Bronchial epithelial cell (primary cell): ENCODE measurements around the gene THSD4. TPM values are rescaled to one million over a fixed set of nuclear protein-coding genes. Genes with fewer than 3 reads are reported as not detected.

Experiments
- DNase-seq: peaks from one replicate; pipeline ENCODE4 v3.0.0-alpha.2; 2010; ENCODE audit warnings: low read depth
- FAIRE-seq: peaks from 2 replicates; lab custom pipeline; 2011; peaks lifted over from hg19 to GRCh38; lab: Jason Lieb, UNC
- H3K27me3 ChIP-seq: 2 replicates; pipeline ENCODE4 v1.5.1; 2011; ENCODE audit warnings: low read length; ENCODE audit not compliant: control insufficient read depth, insufficient read depth
- H3K36me3 ChIP-seq: 2 replicates; pipeline ENCODE4 v1.5.1; 2011; ENCODE audit warnings: low read length; ENCODE audit not compliant: control insufficient read depth, insufficient read depth
- H3K4me3 ChIP-seq: 2 replicates; pipeline ENCODE4 v1.5.1; 2011; ENCODE audit warnings: mild to moderate bottlenecking, low read depth, low read length, control low read depth
- total RNA-seq: library from RNA; depleted of rRNA; stranded (reverse); fragments of >200 nt; gene quantifications from 2 replicates; pipeline ENCODE4 v1.2.1, GENCODE V29; 2014
- TF ChIP-seq, protein P1 (sequence below): IDR thresholded peaks from 2 replicates; pipeline ENCODE4 v1.5.1; 2011; ENCODE audit warnings: mild to moderate bottlenecking, moderate library complexity, low read length, control low read depth, inconsistent platforms; ENCODE audit not compliant: insufficient read depth, severe bottlenecking

Gene THSD4
- total RNA-seq, 1 donor from 2014 or later, result 14.5 TPM

DNA sequence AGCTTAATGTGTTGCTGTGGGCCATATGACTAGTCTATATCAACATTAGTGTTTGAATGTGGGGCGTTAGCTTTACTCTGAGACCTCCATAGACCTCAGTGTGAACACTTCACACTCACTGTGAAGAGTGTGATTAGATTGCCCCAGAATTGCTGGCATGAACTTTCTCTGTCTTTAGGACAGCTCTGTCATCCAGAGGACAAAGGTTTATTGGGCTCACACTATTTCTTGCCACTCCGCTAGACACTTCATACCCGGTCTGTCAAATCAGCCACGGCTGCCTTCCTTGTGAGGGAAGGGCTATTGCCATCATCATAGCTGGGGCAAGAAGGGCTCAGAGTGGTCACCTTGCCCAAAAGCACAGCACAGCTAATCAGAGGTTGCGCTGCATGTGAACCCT lies 378.3 kb downstream of the THSD4 start:
- Histone ChIP-seq H3K27me3 (no peaks in the 10 kb centered on the region), H3K4me3 (no peak overlapping the region), H3K36me3 (no peaks in the 10 kb centered on the region)
- TF ChIP-seq, protein P1, sequence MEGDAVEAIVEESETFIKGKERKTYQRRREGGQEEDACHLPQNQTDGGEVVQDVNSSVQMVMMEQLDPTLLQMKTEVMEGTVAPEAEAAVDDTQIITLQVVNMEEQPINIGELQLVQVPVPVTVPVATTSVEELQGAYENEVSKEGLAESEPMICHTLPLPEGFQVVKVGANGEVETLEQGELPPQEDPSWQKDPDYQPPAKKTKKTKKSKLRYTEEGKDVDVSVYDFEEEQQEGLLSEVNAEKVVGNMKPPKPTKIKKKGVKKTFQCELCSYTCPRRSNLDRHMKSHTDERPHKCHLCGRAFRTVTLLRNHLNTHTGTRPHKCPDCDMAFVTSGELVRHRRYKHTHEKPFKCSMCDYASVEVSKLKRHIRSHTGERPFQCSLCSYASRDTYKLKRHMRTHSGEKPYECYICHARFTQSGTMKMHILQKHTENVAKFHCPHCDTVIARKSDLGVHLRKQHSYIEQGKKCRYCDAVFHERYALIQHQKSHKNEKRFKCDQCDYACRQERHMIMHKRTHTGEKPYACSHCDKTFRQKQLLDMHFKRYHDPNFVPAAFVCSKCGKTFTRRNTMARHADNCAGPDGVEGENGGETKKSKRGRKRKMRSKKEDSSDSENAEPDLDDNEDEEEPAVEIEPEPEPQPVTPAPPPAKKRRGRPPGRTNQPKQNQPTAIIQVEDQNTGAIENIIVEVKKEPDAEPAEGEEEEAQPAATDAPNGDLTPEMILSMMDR, result no peak
- peak; percentile 55 for FAIRE-seq
- DNase-seq, result no peak

DNA sequence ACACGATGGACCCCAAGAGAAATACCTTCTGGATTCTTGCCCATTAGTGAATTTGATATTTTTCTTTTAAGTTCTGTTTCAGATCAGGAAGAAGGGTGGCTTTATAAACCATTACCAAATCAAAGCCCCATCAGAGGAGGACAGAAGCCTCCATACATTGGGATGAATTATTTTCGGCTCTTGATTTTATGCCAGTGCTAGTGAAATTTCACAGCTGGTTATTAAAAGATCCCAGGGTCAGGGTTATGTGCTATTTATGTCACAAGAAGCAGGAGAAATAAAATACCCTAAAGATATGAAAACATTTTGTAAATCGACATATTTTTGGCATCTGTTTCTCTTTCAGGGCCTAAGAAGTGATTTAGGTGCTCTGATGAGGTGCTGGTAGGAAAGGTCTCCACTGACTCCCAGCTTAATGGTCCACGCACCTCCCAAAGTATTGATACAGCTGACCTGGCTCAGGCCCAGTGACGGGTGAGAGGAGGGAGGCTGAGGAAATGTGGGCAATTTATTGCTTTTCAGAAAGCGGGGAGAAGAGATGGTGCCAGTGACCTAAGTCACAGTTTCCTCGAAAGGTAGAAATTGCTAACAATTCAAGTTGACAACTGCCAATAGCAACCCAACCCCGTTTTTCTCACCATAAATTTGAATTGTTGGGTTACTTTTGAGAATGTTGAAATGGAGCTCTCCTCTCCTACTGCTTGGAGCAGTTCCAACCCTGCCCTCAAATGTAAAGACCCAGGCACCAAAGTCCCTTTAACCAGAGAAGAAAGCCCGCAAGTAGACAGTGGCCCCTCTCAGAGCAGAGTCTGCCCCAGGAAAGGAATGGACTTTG lies 379.5 kb downstream of the THSD4 start:
- H3K36me3 ChIP-seq, result no peaks in the 10 kb centered on the region
- DNase-seq (no peak), FAIRE-seq (no peak)
- H3K27me3 ChIP-seq, result no peaks in the 10 kb centered on the region
- no peak overlapping the region for H3K4me3 ChIP-seq
- TF ChIP-seq, protein P1, result no peak

DNA sequence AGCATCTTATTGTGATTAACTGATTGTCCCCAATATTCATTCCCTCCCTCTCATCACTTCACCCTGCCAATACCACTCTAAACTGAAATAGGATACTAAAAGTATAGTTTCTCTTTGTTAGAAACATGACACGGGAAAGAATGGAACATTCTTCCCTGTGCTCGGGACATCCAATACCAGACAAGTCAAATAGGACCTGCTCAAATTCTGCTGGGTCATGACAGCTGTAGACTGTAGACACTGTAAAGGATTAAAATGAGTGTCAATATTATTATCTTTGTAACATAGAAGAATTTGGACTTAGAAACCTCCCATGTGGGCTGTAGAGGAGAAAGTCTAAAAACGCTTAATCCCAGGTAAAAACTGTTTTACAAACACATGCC lies 380.1 kb downstream of the THSD4 start:
- TF ChIP-seq, protein P1, result no peak
- no peak overlapping the region for H3K4me3 ChIP-seq
- FAIRE-seq (no peak), DNase-seq (no peak)
- H3K36me3 ChIP-seq, result no peaks in the 10 kb centered on the region
- no peaks in the 10 kb centered on the region for H3K27me3 ChIP-seq

DNA sequence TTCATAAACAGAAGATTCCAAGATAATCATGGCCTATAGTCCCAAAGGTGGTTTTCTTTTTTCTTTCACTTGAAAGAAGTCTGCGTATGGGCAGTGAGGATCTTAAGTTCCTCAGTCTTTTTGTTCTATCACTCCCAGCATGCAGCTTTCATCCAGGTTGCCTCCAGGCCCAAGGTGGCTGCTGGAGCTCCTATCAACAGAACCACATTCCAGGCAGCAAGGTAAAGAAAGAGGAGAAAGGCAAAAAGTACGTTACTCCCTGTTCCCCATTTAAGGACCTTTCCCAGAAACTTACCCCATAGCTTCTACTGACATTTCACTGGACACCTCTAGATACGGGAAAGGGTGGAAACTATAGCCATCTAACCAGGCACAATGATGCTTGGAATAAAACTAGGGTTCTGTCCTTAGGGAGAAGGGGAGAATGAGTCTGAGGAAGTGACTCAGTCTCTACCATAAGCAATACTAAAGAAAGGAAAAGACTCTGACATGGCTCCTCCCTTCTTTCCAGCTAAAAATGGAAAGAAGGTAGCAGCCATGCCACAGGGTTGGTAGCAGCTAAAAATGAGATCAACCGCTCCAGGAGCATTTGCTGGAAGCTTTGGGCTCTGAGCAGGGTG lies 381.2 kb downstream of the THSD4 start:
- Histone ChIP-seq H3K36me3 (no peaks in the 10 kb centered on the region), H3K27me3 (no peaks in the 10 kb centered on the region), H3K4me3 (no peak overlapping the region)
- DNase-seq (peak; percentile 62), FAIRE-seq (no peak)
- TF ChIP-seq, protein P1, result no peak

DNA sequence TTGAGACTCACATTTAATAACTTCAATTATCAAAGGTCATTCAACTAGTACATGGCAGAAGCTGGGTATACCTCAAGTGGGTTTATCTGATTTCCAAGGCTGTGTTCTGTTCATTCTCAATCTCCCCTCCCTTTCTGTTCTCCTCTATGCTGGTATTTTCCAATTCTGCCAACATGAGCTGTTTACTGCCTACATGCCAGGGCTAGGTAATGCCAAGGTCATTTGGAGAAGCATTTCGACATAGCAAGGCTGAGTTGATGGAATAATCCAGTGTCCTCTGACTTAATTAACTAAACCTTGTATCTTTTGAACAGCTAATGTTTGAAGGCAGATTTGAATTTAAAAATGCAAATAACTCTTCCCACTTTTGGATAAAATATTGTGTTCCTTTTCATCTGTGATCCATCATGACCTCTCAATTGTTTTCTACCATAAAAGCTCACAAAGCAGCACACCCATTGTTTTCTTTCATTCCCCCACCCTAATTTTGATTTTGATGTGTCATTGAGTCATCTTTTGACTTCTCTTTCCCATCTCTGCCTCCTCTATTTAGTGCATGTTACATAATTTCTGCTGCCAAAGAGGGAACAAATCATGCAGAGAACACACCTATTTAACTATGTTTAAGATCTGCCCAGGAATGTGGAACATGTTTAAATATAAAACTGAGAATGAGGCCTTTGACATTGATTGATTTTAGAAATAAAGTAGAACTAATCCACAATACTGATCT lies 386.2 kb downstream of the THSD4 start:
- Histone ChIP-seq H3K36me3 (no peaks in the 10 kb centered on the region), H3K4me3 (no peak overlapping the region), H3K27me3 (no peaks in the 10 kb centered on the region)
- DNase-seq (no peak), FAIRE-seq (no peak)
- TF ChIP-seq, protein P1, result no peak
